Aorta (tissue), 5 donors: ENCODE data around the gene SIDT1. TPM values are rescaled to one million over a fixed set of nuclear protein-coding genes. Genes with fewer than 3 reads are reported as not detected.

Experiments used
- ATAC-seq: fragments of 200-7000 bp; cut with Tn5 transposase; one replicate; pipeline ENCODE4 v1.9.1; 2022; ENCODE audit warnings: moderate library complexity; ENCODE audit not compliant: low FRiP score
- DNase-seq, 2 donors: peaks; one replicate each; pipeline ENCODE4 v3.0.0-alpha.2; 2020
- H3K27ac ChIP-seq, 2 donors: one replicate each; pipeline ENCODE4 v1.5.1; 2013; ENCODE audit warnings: low read length in 2 of 2, mild to moderate bottlenecking in 2 of 2, moderate library complexity in 2 of 2, control low read depth in 1 of 2, inconsistent platforms in 1 of 2, low read depth in 1 of 2
- H3K27me3 ChIP-seq, 2 donors: one replicate each; pipeline ENCODE4 v1.6.1; 2013; ENCODE audit warnings: control low read depth in 1 of 2, low read length in 1 of 2, mild to moderate bottlenecking in 1 of 2, moderate library complexity in 1 of 2; ENCODE audit not compliant: insufficient read depth in 2 of 2, control insufficient read depth in 1 of 2
- H3K36me3 ChIP-seq, 2 donors: one replicate each; pipeline ENCODE4 v1.6.1; 2013; ENCODE audit warnings: control low read depth in 1 of 2, low read length in 1 of 2, mild to moderate bottlenecking in 1 of 2; ENCODE audit not compliant: insufficient read depth in 2 of 2, control insufficient read depth in 1 of 2
- H3K4me1 ChIP-seq, 2 donors: one replicate each; pipeline ENCODE4 v1.6.1; 2013; ENCODE audit warnings: low read length in 2 of 2, control low read depth in 1 of 2, mild to moderate bottlenecking in 1 of 2, moderate library complexity in 1 of 2; ENCODE audit not compliant: insufficient read depth in 2 of 2, control insufficient read depth in 1 of 2
- H3K4me3 ChIP-seq, 2 donors: one replicate each; pipeline ENCODE4 v1.5.1; 2013; ENCODE audit warnings: low read length in 2 of 2, control low read depth in 1 of 2, mild to moderate bottlenecking in 1 of 2
- H3K9me3 ChIP-seq: one replicate; pipeline ENCODE4 v1.6.1; 2013; ENCODE audit warnings: mild to moderate bottlenecking, low read length; ENCODE audit not compliant: control insufficient read depth
- WGBS, 2 donors: extraction: QIAGEN DNeasy Blood & Tissue Kit; methylation state at CpG; one replicate each; pipeline ENCODE4 v1.1.7; 2013; 5-methylcytosine and 5-hydroxymethylcytosine counted together
- intact Hi-C, 2 donors: fragments of 100-400 bp; cut with DNase I; formaldehyde crosslinking; loops; one replicate each; pipeline versions ENCODE4 v1.14.2 to v1.15.0; 2022
- polyA plus RNA-seq, 2 donors: library from polyadenylated mRNA; stranded (reverse); fragments of 200-250 nt; gene quantifications; one replicate each; pipeline ENCODE4 v1.2.3, GENCODE V29; 2013
- total RNA-seq, 2 donors: library from RNA; stranded (reverse); fragmentation: NEBNext Ultra II Directional; extraction: Animal tissue kit (Norgen Biotek cat#: 25700); gene quantifications; one replicate each; pipeline ENCODE4 v1.2.1, GENCODE V29; 2021
- donor health status: healthy with polysubstance abuse.
- donor health status: Bipolar disorder and iron deficiency.
- donor health status: DM: no; HTN: no; CAD: no.
- donor health status: DM: no; HTN: no; CAD: no.
- donor health status: DM: yes; HTN: yes; CAD: no.

Gene SIDT1
- total and polyA plus RNA-seq, 4 donors = 0.08 to 3.8 (median 2.4) TPM

GRCh38 chr3:113594066-113594465 lies 61.7 kb downstream of the SIDT1 start:
- DNase-seq (no peak), ATAC-seq (no peak)
- Histone ChIP-seq H3K4me1 (no peaks in the 10 kb centered on the region), H3K27ac (no peak overlapping the region), H3K4me3 (no peak overlapping the region), H3K9me3 (no peaks in the 10 kb centered on the region), H3K36me3 (no peaks in the 10 kb centered on the region), H3K27me3 (no peaks in the 10 kb centered on the region)
- intact Hi-C loops = no loop called here
- WGBS, 2 donors = 66 to 67% methylated on average over 2 of the region's 2 CpGs

- no peak for ATAC-seq
- Histone ChIP-seq H3K4me3 (no peak overlapping the region), H3K27ac (no peak overlapping the region), H3K36me3 (no peaks in the 10 kb centered on the region), H3K9me3 (no peaks in the 10 kb centered on the region), H3K4me1 (no peaks in the 10 kb centered on the region), H3K27me3 (no peaks in the 10 kb centered on the region)
- 18 to 20% methylated on average over 4 of the region's 4 CpGs for WGBS, 2 donors
- no peak for DNase-seq
- intact Hi-C loops = no loop called here
These were observed 65.4 kb downstream of the SIDT1 start for GRCh38 chr3:113597596-113598354.

- no peak overlapping the region for H3K27ac ChIP-seq
- peak; percentile 37 for ATAC-seq
- intact Hi-C loops = no loop called here
These were observed 68.2 kb downstream of the SIDT1 start for GRCh38 chr3:113600418-113601182.

GRCh38 chr3:113601240-113601639 lies 68.9 kb downstream of the SIDT1 start:
- WGBS, 2 donors = 87 to 91% methylated on average over 2 of the region's 2 CpGs
- Histone ChIP-seq H3K27me3 (no peaks in the 10 kb centered on the region), H3K36me3 (no peaks in the 10 kb centered on the region), H3K4me3 (no peak overlapping the region), H3K27ac (no peak overlapping the region), H3K9me3 (no peaks in the 10 kb centered on the region), H3K4me1 (no peaks in the 10 kb centered on the region)
- no peak for DNase-seq
- no peak for ATAC-seq
- intact Hi-C loops = no loop called here

More at GRCh38 chr3:113600418-113601182, 68.2 kb downstream of the SIDT1 start:
- no peaks in the 10 kb centered on the region for H3K36me3 ChIP-seq
- DNase-seq = no peak
- no peaks in the 10 kb centered on the region for H3K4me1 ChIP-seq
- no peaks in the 10 kb centered on the region for H3K27me3 ChIP-seq
- no peaks in the 10 kb centered on the region for H3K9me3 ChIP-seq
- no peak overlapping the region for H3K4me3 ChIP-seq
- 30 to 42% methylated on average over 2 of the region's 2 CpGs for WGBS, 2 donors

- ATAC-seq (no peak), DNase-seq (no peak)
- intact Hi-C loops = no loop called here
- H3K36me3 ChIP-seq = no peaks in the 10 kb centered on the region
- 91 to 92% methylated on average over 2 of the region's 2 CpGs for WGBS, 2 donors
- H3K4me1 ChIP-seq = no peaks in the 10 kb centered on the region
- H3K4me3 ChIP-seq = no peak overlapping the region
- no peak overlapping the region for H3K27ac ChIP-seq
- no peaks in the 10 kb centered on the region for H3K27me3 ChIP-seq
- H3K9me3 ChIP-seq = no peaks in the 10 kb centered on the region
These were observed 69.9 kb downstream of the SIDT1 start for GRCh38 chr3:113602256-113602655.

- no peaks in the 10 kb centered on the region for H3K27me3 ChIP-seq
- WGBS, 2 donors = 88 to 90% methylated on average over 11 of the region's 11 CpGs
- DNase-seq (no peak), ATAC-seq (no peak)
- H3K4me3 ChIP-seq = no peak overlapping the region
- H3K4me1 ChIP-seq = no peaks in the 10 kb centered on the region
- no peaks in the 10 kb centered on the region for H3K9me3 ChIP-seq
- no peaks in the 10 kb centered on the region for H3K36me3 ChIP-seq
- intact Hi-C loops = no loop called here
- H3K27ac ChIP-seq = no peak overlapping the region
These were observed 70.5 kb downstream of the SIDT1 start for GRCh38 chr3:113602836-113603235.

- H3K9me3 ChIP-seq = no peaks in the 10 kb centered on the region
- no peaks in the 10 kb centered on the region for H3K36me3 ChIP-seq
- WGBS, 2 donors = 61 to 72% methylated on average over 8 of the region's 8 CpGs
- no peaks in the 10 kb centered on the region for H3K4me1 ChIP-seq
- DNase-seq (no peak), ATAC-seq (no peak)
- no peak overlapping the region for H3K4me3 ChIP-seq
- peaks cover 0 to under 1% of the 10 kb centered on the region in 2 donors for H3K27me3 ChIP-seq
- intact Hi-C loops = no loop called here
- H3K27ac ChIP-seq = no peak overlapping the region
These were observed 74.3 kb downstream of the SIDT1 start for GRCh38 chr3:113606539-113607218.

- 71 to 79% methylated on average over 5 of the region's 5 CpGs for WGBS, 2 donors
- Histone ChIP-seq H3K27me3 (peaks cover 0 to 2% of the 10 kb centered on the region in 2 donors), H3K4me3 (no peak overlapping the region), H3K4me1 (no peaks in the 10 kb centered on the region), H3K36me3 (no peaks in the 10 kb centered on the region), H3K9me3 (no peaks in the 10 kb centered on the region), H3K27ac (no peak overlapping the region)
- DNase-seq (no peak), ATAC-seq (no peak)
- intact Hi-C loops = no loop called here
These were observed 74.9 kb downstream of the SIDT1 start for GRCh38 chr3:113607219-113607596.
